HG03342 (cell line): ENCODE data around the gene INO80E.
"Not testable (repeated sequence)": the region's sequence is repeated elsewhere in the genome, so short reads cannot be mapped to it uniquely, and the experiment has no call there.

ENCODE experiments used
- ATAC-seq: cut with Tn5 transposase; IDR thresholded peaks from one replicate; pipeline ENCODE4 v1.9.1; 2021; ENCODE audit warnings: mild to moderate bottlenecking, moderate library complexity; ENCODE audit not compliant: unreplicated experiment

Gene INO80E

GRCh38 chr16:30009085-30009862 is 13.2 kb downstream of the INO80E start:
- no peak for ATAC-seq

- no peak for ATAC-seq
Measured at GRCh38 chr16:30009990-30010843, 14.2 kb downstream of the INO80E start.

GRCh38 chr16:30010844-30011713 is 15.0 kb downstream of the INO80E start, which contains the start of gene DOC2A:
DOC2A (minus strand) TSS chr16:30011027; CDS start chr16:30010222, 805 bp downstream.
- ATAC-seq: no peak

GRCh38 chr16:30011714-30012504 is 15.9 kb downstream of the INO80E start:
- no peak for ATAC-seq

- not testable (repeated sequence) for ATAC-seq
Measured at GRCh38 chr16:30012598-30012997, 16.6 kb downstream of the INO80E start.

GRCh38 chr16:30015450-30015849 is 19.4 kb downstream of the INO80E start:
- not testable (repeated sequence) for ATAC-seq

GRCh38 chr16:30016555-30017276 is 20.7 kb downstream of the INO80E start:
- no peak for ATAC-seq

- ATAC-seq: no peak
Measured at GRCh38 chr16:30017277-30017656, 21.2 kb downstream of the INO80E start.

GRCh38 chr16:30017937-30018336 is 21.9 kb downstream of the INO80E start:
- not testable (repeated sequence) for ATAC-seq

- ATAC-seq: no peak
Measured at GRCh38 chr16:30018731-30019158, 22.7 kb downstream of the INO80E start.

- ATAC-seq: no peak
Measured at GRCh38 chr16:30022887-30023286, 26.8 kb downstream of the INO80E start, which contains the start of gene C16orf92. C16orf92 (plus strand) TSS chr16:30023198; CDS start chr16:30023341, 143 bp downstream.

GRCh38 chr16:30023586-30023985 is 27.5 kb downstream of the INO80E start:
- no peak for ATAC-seq

- no peak for ATAC-seq
Measured at GRCh38 chr16:30024451-30024850, 28.4 kb downstream of the INO80E start.

- ATAC-seq: no peak
Measured at GRCh38 chr16:30025156-30025555, 29.1 kb downstream of the INO80E start.

- no peak for ATAC-seq
Measured at GRCh38 chr16:30025574-30025973, 29.5 kb downstream of the INO80E start.

GRCh38 chr16:30026449-30026848 is 30.4 kb downstream of the INO80E start:
- ATAC-seq: no peak

GRCh38 chr16:30027588-30028437 is 31.8 kb downstream of the INO80E start:
- ATAC-seq: no peak

GRCh38 chr16:30028438-30029076 is 32.5 kb downstream of the INO80E start:
- no peak for ATAC-seq
